DND-41 (cell line): ENCODE measurements around the gene PANK1.

Source experiments
- ATAC-seq: fragments of 200-7000 bp; cut with Tn5 transposase; 3 replicates; pipeline ENCODE4 v1.9.1; 2021; ENCODE audit warnings: low read depth; ENCODE audit not compliant: insufficient read depth
- DNase-seq: peaks from one replicate; pipeline ENCODE4 v3.0.0-alpha.2; 2020
- H2AFZ ChIP-seq: 2 replicates; pipeline ENCODE4 v1.6.0; 2012; ENCODE audit warnings: low read depth, low read length
- H3K27ac ChIP-seq: 2 replicates; pipeline ENCODE4 v1.5.1; 2012; ENCODE audit warnings: low read length, inconsistent platforms
- H3K27me3 ChIP-seq: fragments of 200-600 bp; sonication (generic); 2 replicates; pipeline ENCODE4 v1.6.0; 2012; ENCODE audit warnings: low read length, mild to moderate bottlenecking, inconsistent platforms; ENCODE audit not compliant: insufficient read depth, poor library complexity
- H3K36me3 ChIP-seq: 2 replicates; pipeline ENCODE4 v1.5.1; 2012; ENCODE audit warnings: low read length, inconsistent platforms; ENCODE audit not compliant: insufficient read depth
- H3K4me1 ChIP-seq: 2 replicates; pipeline ENCODE4 v1.5.1; 2012; ENCODE audit warnings: mild to moderate bottlenecking, low read length; ENCODE audit not compliant: insufficient read depth
- H3K4me2 ChIP-seq: 2 replicates; pipeline ENCODE4 v1.6.0; 2012; ENCODE audit warnings: mild to moderate bottlenecking, moderate library complexity, low read length, inconsistent platforms; ENCODE audit not compliant: insufficient read depth
- H3K4me3 ChIP-seq, 2 experiments: fragments of 200-600 bp in 1 of 2; shearing (Covaris generic) in 1 of 2; 2 replicates each; pipeline ENCODE4 v1.5.1; 2012 to 2016; ENCODE audit warnings: inconsistent platforms in 2 of 2, low read length in 2 of 2, mild to moderate bottlenecking in 2 of 2, low read depth in 1 of 2, moderate library complexity in 1 of 2
- H3K79me2 ChIP-seq: 2 replicates; pipeline ENCODE4 v1.6.0; 2012; ENCODE audit warnings: low read length, inconsistent platforms; ENCODE audit not compliant: insufficient read depth
- H3K9ac ChIP-seq: 2 replicates; pipeline ENCODE4 v1.6.0; 2012; ENCODE audit warnings: low read depth, mild to moderate bottlenecking, inconsistent platforms, low read length, moderate library complexity
- H3K9me3 ChIP-seq: 2 replicates; pipeline ENCODE4 v1.5.1; 2012; ENCODE audit warnings: low read length, moderate library complexity, mild to moderate bottlenecking, inconsistent platforms; ENCODE audit not compliant: insufficient read depth, severe bottlenecking
- H4K20me1 ChIP-seq: 2 replicates; pipeline ENCODE4 v1.6.0; 2012; ENCODE audit warnings: low read length; ENCODE audit not compliant: insufficient read depth
- CTCF ChIP-seq: IDR thresholded peaks from 2 replicates; pipeline ENCODE4 v1.5.1; 2012; ENCODE audit warnings: borderline replicate concordance, low read length, moderate library complexity, mild to moderate bottlenecking; ENCODE audit not compliant: poor library complexity, severe bottlenecking; ENCODE audit errors: extremely low read depth
- EZH2 ChIP-seq: IDR thresholded peaks from 3 replicates; pipeline ENCODE4 v1.6.1; 2012; ENCODE audit warnings: borderline replicate concordance, low read depth, mild to moderate bottlenecking, moderate library complexity, low read length, inconsistent platforms; ENCODE audit not compliant: severe bottlenecking

Gene PANK1

GRCh38 chr10:89609833-89610346 is 35.2 kb downstream of the PANK1 start:
- no peak overlapping the region for H3K4me3 ChIP-seq
- TF ChIP-seq EZH2 (no peak), CTCF (no peak)
- no peaks in the 10 kb centered on the region; the same call in 1 of the 2 replicates for H4K20me1 ChIP-seq
- H2AFZ ChIP-seq = no peak overlapping the region
- no peaks in the 10 kb centered on the region for H3K9me3 ChIP-seq
- H3K9ac ChIP-seq = no peak overlapping the region
- peaks cover 3% of the 10 kb centered on the region; the same call in 1 of the 2 replicates for H3K79me2 ChIP-seq
- H3K27ac ChIP-seq = no peak overlapping the region
- no peaks in the 10 kb centered on the region for H3K4me1 ChIP-seq
- H3K36me3 ChIP-seq = peaks cover 53% of the 10 kb centered on the region
- H3K4me2 ChIP-seq = no peak overlapping the region
- no peaks in the 10 kb centered on the region for H3K27me3 ChIP-seq
- ATAC-seq = no peak
- DNase-seq = no peak

GRCh38 chr10:89604200-89604599 is 40.8 kb downstream of the PANK1 start:
- Histone ChIP-seq H2AFZ (no peak overlapping the region), H3K36me3 (peaks cover 43% of the 10 kb centered on the region), H3K4me3 (no peak overlapping the region), H4K20me1 (no peaks in the 10 kb centered on the region), H3K4me2 (no peak overlapping the region), H3K27me3 (no peaks in the 10 kb centered on the region), H3K9me3 (no peaks in the 10 kb centered on the region), H3K27ac (no peak overlapping the region), H3K9ac (no peak overlapping the region), H3K79me2 (no peaks in the 10 kb centered on the region; the same call in 1 of the 2 replicates), H3K4me1 (no peaks in the 10 kb centered on the region)
- no peak for TF ChIP-seq CTCF
- no peak for TF ChIP-seq EZH2
- ATAC-seq (no peak), DNase-seq (no peak)

GRCh38 chr10:89602919-89603318 is 42.1 kb downstream of the PANK1 start:
- H3K9ac ChIP-seq = no peak overlapping the region
- H3K27ac ChIP-seq = no peak overlapping the region
- no peaks in the 10 kb centered on the region for H4K20me1 ChIP-seq
- no peaks in the 10 kb centered on the region; the same call in 1 of the 2 replicates for H3K79me2 ChIP-seq
- H3K4me1 ChIP-seq = no peaks in the 10 kb centered on the region
- H3K4me2 ChIP-seq = no peak overlapping the region
- no peak overlapping the region for H3K4me3 ChIP-seq
- DNase-seq (no peak), ATAC-seq (no peak)
- no peaks in the 10 kb centered on the region for H3K27me3 ChIP-seq
- no peak for TF ChIP-seq EZH2
- TF ChIP-seq CTCF = no peak
- H3K9me3 ChIP-seq = no peaks in the 10 kb centered on the region
- no peak overlapping the region for H2AFZ ChIP-seq
- peaks cover 44% of the 10 kb centered on the region for H3K36me3 ChIP-seq
